ENCODE results near the gene ARFGAP1. TPM values are rescaled to one million over a fixed set of nuclear protein-coding genes. Genes with fewer than 3 reads are reported as not detected.

ARFGAP1 gene
- polyA plus RNA-seq, 1 donor (not counting 4 experiments of a cell fraction or from before 2014, with no cell fraction given) = 31.5 TPM

- no peak for FAIRE-seq
- no peak for TF ChIP-seq CTCF (optimal IDR thresholded peaks at IDR 0.05 in 1 of 3, IDR thresholded peaks at IDR 0.05 in 1 of 3, conservative IDR thresholded peaks at IDR 0.05 in 1 of 3; ENCODE audit: extremely low read depth in 1 of 3, insufficient read depth in 2 of 3, low read length in 3 of 3)
- no peak for TF ChIP-seq EZH2 (IDR thresholded peaks at IDR 0.05; ENCODE audit: low read length)
- no peaks in the 10 kb centered on the region for H3K4me1 ChIP-seq (ENCODE audit: control insufficient read depth, extremely low read depth, insufficient read depth, low read length)
- no peaks in the 10 kb centered on the region for H3K36me3 ChIP-seq (ENCODE audit: control insufficient read depth in 2 of 2, extremely low read depth in 1 of 2, insufficient read depth in 2 of 2, low read length in 2 of 2)
- H3K9ac ChIP-seq (ENCODE audit: control insufficient read depth, extremely low read depth, insufficient read depth, low read length) = no peak overlapping the region
- no peaks in the 10 kb centered on the region for H4K20me1 ChIP-seq (ENCODE audit: control insufficient read depth, extremely low read depth, insufficient read depth, low read length)
- no peak for DNase-seq (ENCODE audit: low read depth, low spot score)
- dilution Hi-C loops (cut with MboI; ENCODE audit: extremely low pct_ligation_motif_present, low sequenced_read_pairs) = no loop called here
- peaks cover 19% of the 10 kb centered on the region for H3K27me3 ChIP-seq (ENCODE audit: control insufficient read depth, extremely low read depth, insufficient read depth, low read length)
- H3K79me2 ChIP-seq (ENCODE audit: control insufficient read depth, insufficient read depth, low read length) = no peaks in the 10 kb centered on the region
- no peak overlapping the region for H2AFZ ChIP-seq (ENCODE audit: control insufficient read depth, low read length)
- no peak overlapping the region for H3K27ac ChIP-seq (ENCODE audit: control insufficient read depth, insufficient read depth, low read length)
- H3K9me1 ChIP-seq (ENCODE audit: control insufficient read depth, extremely low read depth, insufficient read depth, low read length) = no peaks in the 10 kb centered on the region
- H3K4me3 ChIP-seq (ENCODE audit: control insufficient read depth in 2 of 3, extremely low read depth in 1 of 3, insufficient read depth in 2 of 3, low read depth in 1 of 3, low read length in 3 of 3) = no peak overlapping the region
- H3K4me2 ChIP-seq (ENCODE audit: control insufficient read depth, extremely low read depth, insufficient read depth, low read depth, low read length) = no peak overlapping the region
- H3K9me3 ChIP-seq (ENCODE audit: control insufficient read depth, low read depth, low read length) = no peaks in the 10 kb centered on the region
These were observed 36.3 kb upstream of the ARFGAP1 start for GRCh38 chr20:63236116-63236837.

- Histone ChIP-seq H4K20me1 (ENCODE audit: control insufficient read depth, extremely low read depth, insufficient read depth, low read length) (no peaks in the 10 kb centered on the region), H3K9me3 (ENCODE audit: control insufficient read depth, low read depth, low read length) (no peaks in the 10 kb centered on the region), H3K27me3 (ENCODE audit: control insufficient read depth, extremely low read depth, insufficient read depth, low read length) (peaks cover 13% of the 10 kb centered on the region), H2AFZ (ENCODE audit: control insufficient read depth, low read length) (no peak overlapping the region), H3K27ac (ENCODE audit: control insufficient read depth, insufficient read depth, low read length) (no peak overlapping the region), H3K4me1 (ENCODE audit: control insufficient read depth, extremely low read depth, insufficient read depth, low read length) (no peaks in the 10 kb centered on the region), H3K9me1 (ENCODE audit: control insufficient read depth, extremely low read depth, insufficient read depth, low read length) (no peaks in the 10 kb centered on the region), H3K4me2 (ENCODE audit: control insufficient read depth, extremely low read depth, insufficient read depth, low read depth, low read length) (no peak overlapping the region), H3K9ac (ENCODE audit: control insufficient read depth, extremely low read depth, insufficient read depth, low read length) (no peak overlapping the region), H3K79me2 (ENCODE audit: control insufficient read depth, insufficient read depth, low read length) (no peaks in the 10 kb centered on the region), H3K36me3 (ENCODE audit: control insufficient read depth in 2 of 2, extremely low read depth in 1 of 2, insufficient read depth in 2 of 2, low read length in 2 of 2) (no peaks in the 10 kb centered on the region), H3K4me3 (ENCODE audit: control insufficient read depth in 2 of 3, extremely low read depth in 1 of 3, insufficient read depth in 2 of 3, low read depth in 1 of 3, low read length in 3 of 3) (no peak overlapping the region)
- TF ChIP-seq CTCF (optimal IDR thresholded peaks at IDR 0.05 in 1 of 3, IDR thresholded peaks at IDR 0.05 in 1 of 3, conservative IDR thresholded peaks at IDR 0.05 in 1 of 3; ENCODE audit: extremely low read depth in 1 of 3, insufficient read depth in 2 of 3, low read length in 3 of 3) (no peak), EZH2 (IDR thresholded peaks at IDR 0.05; ENCODE audit: low read length) (no peak)
- no peak for FAIRE-seq
- no peak for DNase-seq (ENCODE audit: low read depth, low spot score)
- dilution Hi-C loops (cut with MboI; ENCODE audit: extremely low pct_ligation_motif_present, low sequenced_read_pairs) = no loop called here
These were observed 34.6 kb upstream of the ARFGAP1 start for GRCh38 chr20:63238031-63238430.
